HL-60 (cell line): ENCODE measurements around the gene RNF144A.
A peak's percentile ranks its signal among the peaks of the same experiment; 100 is the strongest.

Experiments used
- DNase-seq, 2 experiments: peaks; one replicate each; pipeline ENCODE4 v3.0.0-alpha.2; 2010 to 2020; ENCODE audit warnings: low read depth in 1 of 2, low spot score in 1 of 2
- H3K27ac ChIP-seq: fragments of 250-450 bp; sonication (Bioruptor Pico); replicated peaks from 2 replicates; pipeline ENCODE4 v1.5.1; 2020; ENCODE audit warnings: mild to moderate bottlenecking, moderate library complexity
- H3K27me3 ChIP-seq: fragments of 250-450 bp; sonication (Bioruptor Pico); 2 replicates; pipeline ENCODE4 v1.5.1; 2021; ENCODE audit warnings: mild to moderate bottlenecking, moderate library complexity; ENCODE audit not compliant: insufficient read depth, poor library complexity, severe bottlenecking
- H3K4me3 ChIP-seq: replicated peaks from 2 replicates; pipeline ENCODE4 v1.5.1; 2011; ENCODE audit warnings: mild to moderate bottlenecking, control low read depth, low read length; ENCODE audit not compliant: insufficient read depth
- GABPA ChIP-seq: IDR thresholded peaks from 2 replicates; pipeline ENCODE4 v1.6.1; 2012; ENCODE audit warnings: low read depth
- POLR2AphosphoS5 ChIP-seq: IDR thresholded peaks from 2 replicates; pipeline ENCODE4 v1.6.1; 2012; ENCODE audit warnings: low read depth
- SPI1 ChIP-seq: IDR thresholded peaks from 2 replicates; pipeline ENCODE4 v1.6.1; 2012; ENCODE audit warnings: low read depth, mild to moderate bottlenecking, borderline replicate concordance
- TF ChIP-seq, protein P1 (sequence below): IDR thresholded peaks from 2 replicates; pipeline ENCODE4 v1.6.1; 2012; ENCODE audit warnings: low read depth; ENCODE audit not compliant: insufficient replicate concordance
- TF ChIP-seq, protein P2 (sequence below): IDR thresholded peaks from one replicate; pipeline ENCODE4 v1.5.1; 2011; ENCODE audit warnings: low read length, control low read depth, inconsistent platforms; ENCODE audit not compliant: insufficient read depth

The RNF144A gene

DNA sequence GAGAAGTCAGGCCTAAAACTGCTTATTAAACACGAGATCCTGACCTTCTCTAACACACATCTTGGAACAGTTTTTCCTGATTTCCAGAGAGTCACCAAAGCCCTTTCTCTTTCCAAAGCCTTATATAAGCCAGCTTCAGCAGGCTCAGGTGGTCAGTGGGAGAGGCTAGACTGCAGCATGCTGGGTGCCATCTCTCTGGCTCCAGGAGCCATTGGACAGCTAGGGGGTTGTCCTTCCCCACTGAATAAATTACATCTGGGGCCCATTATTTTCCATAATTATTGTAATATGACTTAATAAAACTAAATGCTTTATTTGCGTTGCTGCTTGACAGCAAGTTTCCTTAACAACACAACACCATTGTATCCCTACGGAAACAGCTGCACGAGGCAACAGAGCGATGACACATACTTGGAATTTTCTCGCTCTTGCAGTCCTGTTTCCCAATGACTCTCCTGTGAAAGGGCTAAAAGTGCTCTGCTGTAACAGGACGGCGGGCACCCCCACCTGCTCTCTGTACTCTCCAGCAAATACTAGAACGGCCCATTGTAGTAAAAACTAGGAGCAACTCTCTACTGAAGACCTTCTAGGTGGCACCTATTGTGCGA, 160.6 kb downstream of the RNF144A start:
- DNase-seq: no peak
- no peak overlapping the region for H3K27ac ChIP-seq
- H3K27me3 ChIP-seq: no peaks in the 10 kb centered on the region
- no peak for TF ChIP-seq GABPA
- TF ChIP-seq, protein P1, sequence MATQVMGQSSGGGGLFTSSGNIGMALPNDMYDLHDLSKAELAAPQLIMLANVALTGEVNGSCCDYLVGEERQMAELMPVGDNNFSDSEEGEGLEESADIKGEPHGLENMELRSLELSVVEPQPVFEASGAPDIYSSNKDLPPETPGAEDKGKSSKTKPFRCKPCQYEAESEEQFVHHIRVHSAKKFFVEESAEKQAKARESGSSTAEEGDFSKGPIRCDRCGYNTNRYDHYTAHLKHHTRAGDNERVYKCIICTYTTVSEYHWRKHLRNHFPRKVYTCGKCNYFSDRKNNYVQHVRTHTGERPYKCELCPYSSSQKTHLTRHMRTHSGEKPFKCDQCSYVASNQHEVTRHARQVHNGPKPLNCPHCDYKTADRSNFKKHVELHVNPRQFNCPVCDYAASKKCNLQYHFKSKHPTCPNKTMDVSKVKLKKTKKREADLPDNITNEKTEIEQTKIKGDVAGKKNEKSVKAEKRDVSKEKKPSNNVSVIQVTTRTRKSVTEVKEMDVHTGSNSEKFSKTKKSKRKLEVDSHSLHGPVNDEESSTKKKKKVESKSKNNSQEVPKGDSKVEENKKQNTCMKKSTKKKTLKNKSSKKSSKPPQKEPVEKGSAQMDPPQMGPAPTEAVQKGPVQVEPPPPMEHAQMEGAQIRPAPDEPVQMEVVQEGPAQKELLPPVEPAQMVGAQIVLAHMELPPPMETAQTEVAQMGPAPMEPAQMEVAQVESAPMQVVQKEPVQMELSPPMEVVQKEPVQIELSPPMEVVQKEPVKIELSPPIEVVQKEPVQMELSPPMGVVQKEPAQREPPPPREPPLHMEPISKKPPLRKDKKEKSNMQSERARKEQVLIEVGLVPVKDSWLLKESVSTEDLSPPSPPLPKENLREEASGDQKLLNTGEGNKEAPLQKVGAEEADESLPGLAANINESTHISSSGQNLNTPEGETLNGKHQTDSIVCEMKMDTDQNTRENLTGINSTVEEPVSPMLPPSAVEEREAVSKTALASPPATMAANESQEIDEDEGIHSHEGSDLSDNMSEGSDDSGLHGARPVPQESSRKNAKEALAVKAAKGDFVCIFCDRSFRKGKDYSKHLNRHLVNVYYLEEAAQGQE: no peak
- no peak for TF ChIP-seq SPI1
- no peak for TF ChIP-seq POLR2AphosphoS5
- TF ChIP-seq, protein P2, sequence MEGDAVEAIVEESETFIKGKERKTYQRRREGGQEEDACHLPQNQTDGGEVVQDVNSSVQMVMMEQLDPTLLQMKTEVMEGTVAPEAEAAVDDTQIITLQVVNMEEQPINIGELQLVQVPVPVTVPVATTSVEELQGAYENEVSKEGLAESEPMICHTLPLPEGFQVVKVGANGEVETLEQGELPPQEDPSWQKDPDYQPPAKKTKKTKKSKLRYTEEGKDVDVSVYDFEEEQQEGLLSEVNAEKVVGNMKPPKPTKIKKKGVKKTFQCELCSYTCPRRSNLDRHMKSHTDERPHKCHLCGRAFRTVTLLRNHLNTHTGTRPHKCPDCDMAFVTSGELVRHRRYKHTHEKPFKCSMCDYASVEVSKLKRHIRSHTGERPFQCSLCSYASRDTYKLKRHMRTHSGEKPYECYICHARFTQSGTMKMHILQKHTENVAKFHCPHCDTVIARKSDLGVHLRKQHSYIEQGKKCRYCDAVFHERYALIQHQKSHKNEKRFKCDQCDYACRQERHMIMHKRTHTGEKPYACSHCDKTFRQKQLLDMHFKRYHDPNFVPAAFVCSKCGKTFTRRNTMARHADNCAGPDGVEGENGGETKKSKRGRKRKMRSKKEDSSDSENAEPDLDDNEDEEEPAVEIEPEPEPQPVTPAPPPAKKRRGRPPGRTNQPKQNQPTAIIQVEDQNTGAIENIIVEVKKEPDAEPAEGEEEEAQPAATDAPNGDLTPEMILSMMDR: no peak
- H3K4me3 ChIP-seq: no peak overlapping the region

DNA sequence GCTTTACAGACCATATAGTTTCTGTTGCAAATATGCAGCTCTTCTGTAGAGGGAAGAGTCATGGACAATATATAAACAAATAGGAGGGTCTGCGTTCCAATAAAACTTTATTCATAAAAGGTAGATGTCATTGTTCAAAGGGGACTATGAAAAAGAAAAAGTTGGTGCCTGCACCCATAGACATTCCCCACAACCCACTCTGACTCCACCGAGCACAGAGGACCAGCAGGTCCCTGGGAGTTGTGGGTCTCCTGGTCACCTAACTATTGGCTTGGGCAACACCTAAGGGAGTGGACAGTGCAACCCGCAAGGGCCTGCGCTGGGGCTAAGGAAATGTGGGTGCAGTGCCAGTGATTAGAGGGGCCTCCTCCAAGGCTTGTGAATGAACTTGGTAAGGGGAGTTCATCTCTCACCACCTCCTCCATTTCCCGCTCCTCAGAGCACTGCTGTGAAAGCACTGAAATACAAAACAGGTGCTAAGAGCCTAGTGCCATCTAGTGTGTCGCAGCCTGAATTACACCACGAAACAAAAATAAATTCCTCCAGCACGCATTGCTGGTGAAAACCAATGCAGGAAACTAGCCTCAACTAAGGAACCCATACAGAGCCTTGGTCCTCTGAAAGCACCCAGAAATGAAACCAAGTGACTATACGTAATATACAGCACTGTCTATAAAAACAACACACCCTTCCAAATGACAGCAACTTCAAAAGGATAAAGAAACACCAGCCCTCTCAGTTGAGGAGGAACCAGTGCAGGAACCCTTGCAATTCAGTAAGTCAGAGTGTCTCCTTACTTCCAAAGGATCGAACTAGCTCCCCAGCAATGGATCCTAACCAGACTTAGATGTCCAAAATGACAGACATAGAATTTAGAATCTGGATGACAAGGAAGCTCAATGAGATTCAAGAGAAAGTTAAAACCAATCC, 166.6 kb downstream of the RNF144A start:
- no peak overlapping the region for H3K27ac ChIP-seq
- H3K4me3 ChIP-seq: no peak overlapping the region
- no peaks in the 10 kb centered on the region for H3K27me3 ChIP-seq
- DNase-seq: peak; percentile 30 to 39
- TF ChIP-seq, protein P2: peak; percentile 43
- TF ChIP-seq, protein P1: no peak

DNA sequence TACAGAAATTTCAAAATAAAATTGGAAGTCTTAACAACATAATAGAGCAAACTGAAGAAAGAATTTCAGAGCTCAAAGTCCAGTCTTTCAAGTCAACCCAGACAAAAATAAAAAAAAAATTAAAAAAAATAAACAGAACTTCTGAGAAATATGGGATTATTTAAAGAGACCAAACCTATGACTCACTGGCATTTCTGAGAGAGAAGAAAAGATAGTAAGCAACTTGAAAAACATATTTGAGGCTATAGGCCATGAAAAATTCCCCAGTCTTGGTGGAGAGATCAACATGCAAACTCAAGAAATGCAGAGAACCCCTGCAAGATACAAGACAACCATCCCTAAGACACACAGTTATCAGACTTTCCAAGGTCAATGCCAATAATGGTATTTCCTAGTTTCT, 167.4 kb downstream of the RNF144A start:
- TF ChIP-seq POLR2AphosphoS5 (no peak), SPI1 (no peak), GABPA (no peak)
- TF ChIP-seq, protein P2: no peak
- TF ChIP-seq, protein P1: no peak
- no peak for DNase-seq
- no peaks in the 10 kb centered on the region for H3K27me3 ChIP-seq
- no peak overlapping the region for H3K4me3 ChIP-seq
- no peak overlapping the region for H3K27ac ChIP-seq
